Ovary (tissue), 9 donors: ENCODE data around the gene HK1. TPM values are rescaled to one million over a fixed set of nuclear protein-coding genes. Genes with fewer than 3 reads are reported as not detected.
A peak's percentile ranks its signal among the peaks of the same experiment; 100 is the strongest.

ENCODE experiments used
- DNase-seq, 5 donors: peaks; one replicate each; pipeline ENCODE4 v3.0.0-alpha.2; 2019 to 2020
- H3K27ac ChIP-seq, 2 donors: fragments of 200-600 bp; one replicate each; pipeline versions ENCODE4 v1.5.1 to v1.8.0; 2019 to 2022
- H3K27me3 ChIP-seq: fragments of 200-600 bp; one replicate; pipeline ENCODE4 v1.8.0; 2022
- H3K36me3 ChIP-seq: fragments of 200-600 bp; sonication (generic); one replicate; pipeline ENCODE4 v1.5.1; 2019
- H3K4me1 ChIP-seq: one replicate; pipeline ENCODE4 v1.8.1; 2013; ENCODE audit warnings: mild to moderate bottlenecking, moderate library complexity; ENCODE audit not compliant: insufficient read depth
- H3K4me3 ChIP-seq: fragments of 200-600 bp; sonication (generic); one replicate; pipeline ENCODE4 v1.5.1; 2017
- H3K9me3 ChIP-seq, 2 donors: fragments of 200-600 bp in 1 of 2; sonication (generic) in 1 of 2; one replicate each; pipeline versions ENCODE4 v1.5.1 to v1.8.1; 2013 to 2019; ENCODE audit warnings: mild to moderate bottlenecking in 1 of 2, moderate library complexity in 1 of 2
- CTCF ChIP-seq, 3 donors: fragments of 450-650 bp in 2 of 3; fragments of 200-600 bp in 1 of 3; IDR thresholded peaks; one replicate each; pipeline versions ENCODE4 v1.5.1 to v1.8.0; 2016 to 2022; ENCODE audit warnings: antibody characterized with exemption in 3 of 3, mild to moderate bottlenecking in 1 of 3
- EP300 ChIP-seq: sonication (generic); formaldehyde crosslinking; IDR thresholded peaks from one replicate; pipeline ENCODE4 v1.6.1; 2017; ENCODE audit warnings: antibody characterized with exemption
- POLR2A ChIP-seq: fragments of 450-650 bp; IDR thresholded peaks from one replicate; pipeline ENCODE4 v1.6.1; 2017; ENCODE audit warnings: antibody characterized with exemption, mild to moderate bottlenecking, moderate library complexity
- WGBS, 3 donors: extraction: QIAGEN DNeasy Blood & Tissue Kit in 1 of 3; methylation state at CpG; one replicate each; pipeline versions ENCODE4 v1.1.5 to v1.1.7; 2013 to 2017; 5-methylcytosine and 5-hydroxymethylcytosine counted together
- intact Hi-C, 4 donors: fragments of 100-400 bp; cut with DNase I; formaldehyde crosslinking; loops; one replicate each; pipeline versions ENCODE4 v1.11.0 to v1.15.1; 2022 to 2023
- polyA plus RNA-seq, 2 donors: library from polyadenylated mRNA; stranded (reverse); fragments of 200-250 nt in 1 of 2; fragments of 350-450 nt in 1 of 2; fragmentation: Illumina TruSeq in 1 of 2; extraction: RNeasy Lipid Tissue Mini Kit (QIAGEN cat#74804) in 1 of 2; gene quantifications; one replicate each; pipeline ENCODE4 v1.2.3, GENCODE V29; 2013 to 2014
- total RNA-seq, 7 donors: library from RNA; depleted of rRNA in 2 of 7; stranded (reverse); fragments of >200 nt in 2 of 7; fragmentation: NEBNext Ultra II Directional in 3 of 7; extraction: Animal tissue kit (Norgen Biotek cat#: 25700) in 3 of 7; gene quantifications; one replicate each; pipeline versions ENCODE4 v1.1.0 to v1.2.4, GENCODE V29; 2016 to 2023
- donor health status: DM: no; HTN: no; CAD: no; lungs with moderate emphysema.
- donor health status: DM: no; HTN: no; CAD: no.
- donor health status: Bipolar disorder and iron deficiency.
- donor health status: DM: yes; HTN: yes; CAD: no.
- donor health status: DM: no; HTN: no; CAD: no.
- donor health status: DM: yes; HTN: yes; CAD: no.

Gene HK1
- total and polyA plus RNA-seq, 9 donors = 12.8 to 63.1 (median 35.8) TPM

GRCh38 chr10:69408318-69409175 is 130.3 kb downstream of the HK1 start:
- Histone ChIP-seq H3K4me1 (peaks cover 6% of the 10 kb centered on the region), H3K4me3 (peak overlapping the region; percentile 47), H3K27me3 (no peaks in the 10 kb centered on the region), H3K9me3 (no peaks in the 10 kb centered on the region), H3K36me3 (no peaks in the 10 kb centered on the region), H3K27ac (peak overlapping the region; percentile 66 to 92)
- TF ChIP-seq EP300 (no peak), CTCF (IDR thresholded peaks at IDR 0.05) (peak; percentile 42 to 87 (median 43)), POLR2A (no peak)
- intact Hi-C loops = loop anchor here in 1 of 4 donors (10.0 kb wide), 1 partner anchor 504 kb away; the partner anchor contains the start of gene DDX50
- peak; percentile 97 to 98 (median 97) for DNase-seq
- 1 to 3% (median 2%) methylated on average over 47 to 63 of the region's 64 CpGs for WGBS, 3 donors

GRCh38 chr10:69409176-69409495 is 130.8 kb downstream of the HK1 start:
- TF ChIP-seq CTCF (IDR thresholded peaks at IDR 0.05) (peak in 1 of 3 donors; percentile 3), POLR2A (no peak)
- intact Hi-C loops = loop anchor here in 1 of 4 donors (10.0 kb wide), 1 partner anchor 504 kb away; the partner anchor contains the start of gene DDX50
- 2 to 14% (median 5%) methylated on average over 7 of the region's 7 CpGs for WGBS, 3 donors

GRCh38 chr10:69409968-69410367 is 131.7 kb downstream of the HK1 start:
- intact Hi-C loops = loop anchor here in 2 of 4 donors (5.0 to 10.0 kb wide), 2 partner anchors 173 to 505 kb away; partner anchors contain the start of gene DDX50 (in 1 of the 2)
- Histone ChIP-seq H3K36me3 (no peaks in the 10 kb centered on the region), H3K27me3 (no peaks in the 10 kb centered on the region), H3K27ac (no peak overlapping the region), H3K4me3 (no peak overlapping the region), H3K4me1 (peaks cover 6% of the 10 kb centered on the region), H3K9me3 (no peaks in the 10 kb centered on the region)
- no peak for TF ChIP-seq POLR2A
- peak in 2 of 5 donors; percentile 33 to 45 for DNase-seq
- WGBS, 3 donors = 64 to 70% (median 70%) methylated on average over 6 of the region's 6 CpGs

More at GRCh38 chr10:69409176-69409495, 130.8 kb downstream of the HK1 start:
- no peaks in the 10 kb centered on the region for H3K27me3 ChIP-seq
- peak overlapping the region; percentile 66 to 92 for H3K27ac ChIP-seq
- H3K4me3 ChIP-seq = peak overlapping the region; percentile 47
- H3K9me3 ChIP-seq = no peaks in the 10 kb centered on the region
- H3K36me3 ChIP-seq = no peaks in the 10 kb centered on the region
- no peak for DNase-seq
- H3K4me1 ChIP-seq = peaks cover 6% of the 10 kb centered on the region

GRCh38 chr10:69410487-69410886 is 132.2 kb downstream of the HK1 start:
- Histone ChIP-seq H3K27ac (no peak overlapping the region), H3K27me3 (no peaks in the 10 kb centered on the region), H3K4me1 (peaks cover 6% of the 10 kb centered on the region), H3K36me3 (no peaks in the 10 kb centered on the region), H3K9me3 (no peaks in the 10 kb centered on the region), H3K4me3 (no peak overlapping the region)
- peak in 1 of 5 donors; percentile 6 for DNase-seq
- 65 to 81% (median 67%) methylated on average over 10 of the region's 10 CpGs for WGBS, 3 donors
- TF ChIP-seq EP300 = no peak
- no peak for TF ChIP-seq CTCF (IDR thresholded peaks at IDR 0.05)
- TF ChIP-seq POLR2A = no peak
- intact Hi-C loops = loop anchor here in 1 of 4 donors (5.0 kb wide), 1 partner anchor 173 kb away; no protein-coding TSS in a partner anchor

- peaks cover 5% of the 10 kb centered on the region for H3K4me1 ChIP-seq
Observed at GRCh38 chr10:69411476-69411875, 133.2 kb downstream of the HK1 start.

More at GRCh38 chr10:69411476-69411875, 133.2 kb downstream of the HK1 start:
- H3K27ac ChIP-seq = no peak overlapping the region
- no peak overlapping the region for H3K4me3 ChIP-seq
- H3K36me3 ChIP-seq = no peaks in the 10 kb centered on the region
- TF ChIP-seq CTCF (IDR thresholded peaks at IDR 0.05) (no peak), EP300 (no peak), POLR2A (no peak)
- H3K9me3 ChIP-seq = no peaks in the 10 kb centered on the region
- WGBS, 3 donors = 38 to 61% (median 52%) methylated on average over 4 of the region's 4 CpGs
- no peak for DNase-seq
- intact Hi-C loops = loop anchor here in 1 of 4 donors (5.0 kb wide), 1 partner anchor 174 kb away; no protein-coding TSS in a partner anchor
- no peaks in the 10 kb centered on the region for H3K27me3 ChIP-seq
